ENCODE results near the gene TBCCD1.

Gene TBCCD1

DNA sequence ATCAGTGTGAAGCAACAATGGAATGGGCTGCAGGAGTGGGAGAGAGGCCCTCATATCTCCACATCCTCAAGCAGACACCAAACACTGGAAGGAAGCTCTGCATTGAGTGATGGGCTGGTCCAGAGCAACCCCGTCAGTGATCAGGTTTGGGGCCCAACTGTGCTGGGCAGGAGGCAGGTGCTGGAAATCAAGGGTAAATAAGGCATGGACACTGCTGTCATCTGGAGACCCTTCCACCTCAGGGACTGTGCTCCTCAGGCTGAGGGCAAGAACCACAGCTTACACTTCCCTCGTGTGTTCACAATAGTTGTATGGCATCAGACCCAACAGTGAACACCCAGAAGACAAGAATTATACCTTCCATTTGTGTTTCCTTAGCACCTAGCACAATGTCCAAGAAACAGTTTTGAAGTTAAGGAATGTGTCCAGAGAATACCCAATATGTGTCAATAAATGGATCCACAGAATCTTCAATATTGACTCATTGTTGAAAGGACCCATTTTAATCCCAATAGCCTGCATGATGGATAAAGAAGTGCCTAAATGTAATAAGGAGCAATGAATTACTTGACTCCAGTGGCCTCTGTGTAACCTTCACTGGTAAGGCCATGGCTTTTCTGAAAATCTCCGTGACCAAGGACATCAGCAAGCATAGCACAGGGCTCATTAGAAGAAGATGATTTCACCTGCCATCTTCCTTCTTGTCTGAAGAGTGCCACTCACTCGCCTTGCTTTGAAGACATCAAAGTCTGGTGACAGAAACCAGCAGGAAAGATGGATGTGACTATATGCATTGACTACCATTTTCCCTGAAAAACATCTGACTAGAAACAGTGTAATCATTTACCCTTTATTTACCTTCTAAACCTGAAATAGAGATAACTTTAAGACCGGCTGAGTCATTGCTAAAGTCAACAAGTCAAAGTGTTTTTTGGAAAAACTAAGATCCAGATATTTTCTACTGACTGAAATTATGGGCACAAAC, 38.7 kb upstream of the TBCCD1 start:
- DNase-seq (ENCODE audit: insufficient read length) (no peak), FAIRE-seq (no peak)
- TF ChIP-seq POLR2A (IDR thresholded peaks at IDR 0.05; ENCODE audit: low read depth, low read length) (no peak), POLR2AphosphoS5 (IDR thresholded peaks at IDR 0.05; ENCODE audit: low read depth, low read length) (no peak), TAF1 (IDR thresholded peaks at IDR 0.05; ENCODE audit: borderline replicate concordance, low read depth, low read length) (no peak)

DNA sequence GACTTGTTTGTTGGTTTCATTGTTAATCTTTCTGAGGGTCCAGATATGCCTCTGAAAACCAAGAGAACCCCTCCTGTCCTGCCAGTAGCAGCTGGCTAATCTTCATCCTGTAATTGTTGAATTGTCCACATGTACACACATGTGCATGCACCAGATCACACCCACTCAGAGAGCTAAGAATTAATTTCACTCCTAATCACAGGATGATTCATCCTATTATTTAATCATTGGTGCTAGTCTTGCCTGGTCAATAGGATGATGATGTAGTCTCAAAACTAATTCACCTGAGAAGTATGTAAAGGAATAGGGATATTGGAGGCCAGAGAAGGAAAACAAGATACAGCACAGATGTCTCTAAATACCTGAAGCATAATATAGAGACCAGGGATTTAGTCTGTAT, 37.9 kb upstream of the TBCCD1 start:
- TF ChIP-seq POLR2A (IDR thresholded peaks at IDR 0.05; ENCODE audit: low read depth, low read length) = no peak
- no peak for TF ChIP-seq POLR2AphosphoS5 (IDR thresholded peaks at IDR 0.05; ENCODE audit: low read depth, low read length)
- no peak for TF ChIP-seq TAF1 (IDR thresholded peaks at IDR 0.05; ENCODE audit: borderline replicate concordance, low read depth, low read length)
- DNase-seq (ENCODE audit: insufficient read length) (no peak), FAIRE-seq (no peak)

DNA sequence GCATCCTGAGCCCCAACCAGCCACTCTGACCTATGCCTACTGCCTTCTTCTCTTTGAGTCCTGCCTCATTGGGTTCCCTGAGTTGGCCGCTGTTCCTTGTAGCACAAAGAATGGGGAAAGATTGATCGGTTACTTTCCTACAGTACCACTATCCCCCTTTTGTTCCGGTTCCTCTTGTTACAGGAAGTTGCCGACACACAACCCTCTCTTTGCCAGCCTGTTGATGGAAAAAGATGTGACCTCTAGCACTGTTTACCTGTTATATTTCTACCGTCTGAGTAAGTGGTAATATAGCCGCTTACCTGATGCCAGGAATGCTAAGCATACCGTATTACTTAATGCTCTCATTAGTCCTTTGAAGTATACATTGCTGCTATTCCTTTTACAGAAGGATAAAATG, 36.0 kb upstream of the TBCCD1 start:
- TF ChIP-seq TAF1 (IDR thresholded peaks at IDR 0.05; ENCODE audit: borderline replicate concordance, low read depth, low read length) (no peak), POLR2A (IDR thresholded peaks at IDR 0.05; ENCODE audit: low read depth, low read length) (no peak), POLR2AphosphoS5 (IDR thresholded peaks at IDR 0.05; ENCODE audit: low read depth, low read length) (no peak)
- DNase-seq (ENCODE audit: insufficient read length) (no peak), FAIRE-seq (no peak)

DNA sequence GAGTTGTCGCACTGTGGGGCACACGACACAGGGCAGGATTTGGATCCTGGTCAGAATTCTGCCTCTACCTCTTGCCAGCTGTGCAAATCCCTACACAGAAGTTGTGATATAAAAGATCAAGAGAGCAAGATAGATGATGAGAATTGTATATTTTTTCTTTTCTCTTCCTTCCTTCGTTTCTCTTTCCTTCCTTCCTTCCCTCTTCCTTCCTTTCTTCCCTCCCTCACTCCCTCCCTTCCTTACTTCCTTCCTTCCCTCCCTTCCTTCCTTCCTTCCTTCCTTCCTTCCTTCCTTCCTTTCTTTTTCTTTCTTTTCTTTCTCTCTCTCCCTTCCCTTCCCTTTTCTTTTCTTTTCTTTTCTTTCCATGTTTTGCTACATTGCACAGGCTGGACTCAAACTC, 33.8 kb upstream of the TBCCD1 start:
- TF ChIP-seq POLR2A (IDR thresholded peaks at IDR 0.05; ENCODE audit: low read depth, low read length) (no peak), TAF1 (IDR thresholded peaks at IDR 0.05; ENCODE audit: borderline replicate concordance, low read depth, low read length) (no peak), POLR2AphosphoS5 (IDR thresholded peaks at IDR 0.05; ENCODE audit: low read depth, low read length) (no peak)
- DNase-seq (ENCODE audit: insufficient read length) (no peak), FAIRE-seq (no peak)

DNA sequence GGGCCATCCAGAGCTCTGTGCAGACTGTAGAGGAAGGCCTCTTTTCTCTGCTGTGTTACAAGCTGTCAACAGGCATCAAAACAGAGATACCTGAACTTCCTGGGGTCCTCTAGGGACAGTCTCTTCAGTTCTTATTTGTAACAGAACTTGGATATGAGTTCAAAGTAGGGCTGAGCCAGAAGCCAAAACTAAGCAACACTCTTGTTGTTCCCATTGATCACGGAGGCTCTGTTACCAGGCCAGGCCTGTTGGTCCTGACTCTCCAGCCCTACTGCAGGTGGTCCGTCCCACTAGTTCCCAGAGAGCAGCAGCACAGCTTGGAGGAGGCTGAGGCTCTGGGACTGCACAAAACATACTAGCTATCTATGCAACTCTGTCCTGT, 32.6 kb upstream of the TBCCD1 start:
- DNase-seq (ENCODE audit: insufficient read length) (no peak), FAIRE-seq (no peak)
- TF ChIP-seq POLR2A (IDR thresholded peaks at IDR 0.05; ENCODE audit: low read depth, low read length) = no peak
- no peak for TF ChIP-seq POLR2AphosphoS5 (IDR thresholded peaks at IDR 0.05; ENCODE audit: low read depth, low read length)
- no peak for TF ChIP-seq TAF1 (IDR thresholded peaks at IDR 0.05; ENCODE audit: borderline replicate concordance, low read depth, low read length)

DNA sequence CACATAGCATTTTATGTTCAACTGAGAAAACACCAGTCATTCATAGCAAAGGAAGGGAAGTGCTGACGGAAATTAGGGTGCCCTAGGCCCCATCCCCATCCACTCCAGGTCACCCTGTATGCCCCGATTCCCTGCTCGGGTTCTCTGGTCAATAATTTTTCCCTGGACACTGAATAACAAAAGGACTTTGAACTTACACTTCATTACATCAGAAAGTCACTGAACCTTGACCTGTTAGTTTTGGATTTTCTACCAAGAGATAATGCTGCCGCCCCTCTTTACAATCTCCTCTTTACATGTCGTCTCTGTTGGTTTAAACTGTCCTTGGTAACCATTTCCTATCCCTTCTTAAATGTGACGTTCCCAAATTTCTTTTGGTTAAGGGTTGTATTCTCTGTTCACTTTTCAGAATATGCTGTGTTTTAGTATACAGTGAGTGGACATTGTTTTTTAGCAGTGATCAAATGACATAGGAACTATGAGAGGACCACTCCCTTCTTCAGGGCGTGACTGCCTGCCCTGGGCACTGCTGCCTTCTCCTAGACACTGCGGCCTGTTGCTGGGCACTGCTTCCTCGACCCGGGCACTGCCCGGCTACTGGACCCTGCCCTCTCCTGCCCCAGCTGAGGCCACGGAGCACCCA, 32.1 kb upstream of the TBCCD1 start:
- DNase-seq (ENCODE audit: insufficient read length) = no peak
- TF ChIP-seq TAF1 (IDR thresholded peaks at IDR 0.05; ENCODE audit: borderline replicate concordance, low read depth, low read length) = no peak
- TF ChIP-seq POLR2A (IDR thresholded peaks at IDR 0.05; ENCODE audit: low read depth, low read length) = no peak
- no peak for FAIRE-seq

DNA sequence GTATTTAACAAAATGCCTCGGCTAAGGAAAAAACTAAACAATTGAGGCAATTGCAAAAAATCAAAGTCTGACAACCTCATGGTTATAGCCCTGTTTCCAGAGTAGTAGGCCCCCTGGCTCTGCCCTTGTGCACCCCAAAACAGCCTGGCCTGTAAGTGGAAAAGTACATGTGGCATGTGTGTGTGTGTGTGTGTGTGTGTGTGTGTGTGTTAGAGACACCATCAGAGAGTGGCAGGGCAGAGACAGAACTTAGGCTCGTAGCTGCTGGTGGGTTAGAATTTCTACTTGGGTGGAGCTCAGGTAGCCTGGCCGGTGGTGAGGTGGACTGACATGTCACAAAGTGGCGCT, 31.6 kb upstream of the TBCCD1 start:
- FAIRE-seq = no peak
- no peak for DNase-seq (ENCODE audit: insufficient read length)
- no peak for TF ChIP-seq TAF1 (IDR thresholded peaks at IDR 0.05; ENCODE audit: borderline replicate concordance, low read depth, low read length)
- TF ChIP-seq POLR2A (IDR thresholded peaks at IDR 0.05; ENCODE audit: low read depth, low read length) = no peak
- TF ChIP-seq POLR2AphosphoS5 (IDR thresholded peaks at IDR 0.05; ENCODE audit: low read depth, low read length) = no peak

DNA sequence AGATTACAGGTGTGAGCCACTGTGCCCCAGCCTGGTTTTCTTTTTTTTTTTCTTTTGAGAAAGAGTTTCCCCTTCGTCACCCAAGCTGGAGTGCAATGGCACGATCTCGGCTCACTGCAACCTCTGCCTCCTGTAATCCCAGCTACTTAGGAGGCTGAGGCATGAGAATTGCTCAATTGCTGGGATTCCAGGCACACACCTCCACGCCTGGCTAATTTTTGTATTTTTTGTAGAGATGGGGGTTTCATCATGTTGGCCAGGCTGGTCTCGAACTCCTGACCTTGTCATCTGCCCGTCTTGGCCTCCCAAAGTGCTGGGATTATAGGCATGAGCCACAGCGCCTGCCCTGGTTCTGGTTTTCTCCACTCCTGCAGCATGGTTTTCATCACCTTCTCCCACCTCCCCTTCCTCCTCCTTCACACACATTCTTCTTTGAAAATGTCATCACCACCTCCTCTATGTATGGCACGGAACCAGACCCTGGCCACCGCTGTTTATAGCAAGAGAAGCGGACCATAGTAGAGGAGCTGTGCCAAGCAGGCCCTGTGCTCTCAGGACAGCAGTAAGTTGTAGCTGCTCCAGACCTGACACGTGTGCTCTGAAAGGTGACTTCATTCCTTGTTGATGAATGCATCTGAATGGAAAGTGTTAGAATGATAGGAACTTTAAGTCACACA, 31.1 kb upstream of the TBCCD1 start:
- TF ChIP-seq POLR2AphosphoS5 (IDR thresholded peaks at IDR 0.05; ENCODE audit: low read depth, low read length) = no peak
- no peak for TF ChIP-seq POLR2A (IDR thresholded peaks at IDR 0.05; ENCODE audit: low read depth, low read length)
- no peak for TF ChIP-seq TAF1 (IDR thresholded peaks at IDR 0.05; ENCODE audit: borderline replicate concordance, low read depth, low read length)
- FAIRE-seq (no peak), DNase-seq (ENCODE audit: insufficient read length) (no peak)

DNA sequence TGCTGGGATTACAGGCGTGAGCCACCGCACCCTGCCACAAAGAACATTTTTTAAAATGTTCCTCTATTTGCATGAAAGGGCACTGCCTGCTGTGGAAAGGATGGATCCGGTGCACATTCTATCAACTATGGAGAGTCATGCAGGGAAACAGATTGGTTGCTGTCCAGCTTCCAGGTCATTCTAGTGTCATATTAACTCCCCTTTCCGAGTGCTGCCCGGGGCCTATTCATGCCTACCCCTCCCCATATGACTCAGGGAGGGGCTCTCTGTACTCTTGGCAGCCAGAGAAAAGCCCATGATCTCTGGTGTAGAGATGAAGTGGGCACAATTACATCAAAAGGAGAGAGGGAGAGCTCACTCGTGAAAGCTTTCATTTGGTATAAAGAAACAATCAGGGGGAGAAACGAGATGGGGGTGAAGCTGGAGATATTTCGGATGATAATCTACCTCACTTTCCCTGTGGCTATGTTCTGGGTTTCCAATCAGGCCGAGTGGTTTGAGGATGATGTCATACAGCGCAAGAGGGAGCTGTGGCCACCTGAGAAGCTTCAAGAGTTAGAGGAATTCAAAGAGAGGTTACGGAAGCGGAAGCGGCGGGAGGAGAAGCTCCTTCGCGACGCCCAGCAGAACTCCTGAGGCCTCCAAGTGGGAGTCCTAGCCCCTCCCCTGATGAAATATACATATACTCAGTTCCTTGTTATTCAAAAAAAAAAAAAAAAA, 29.6 kb upstream of the TBCCD1 start:
- no peak for TF ChIP-seq POLR2AphosphoS5 (IDR thresholded peaks at IDR 0.05; ENCODE audit: low read depth, low read length)
- TF ChIP-seq TAF1 (IDR thresholded peaks at IDR 0.05; ENCODE audit: borderline replicate concordance, low read depth, low read length) = no peak
- no peak for TF ChIP-seq POLR2A (IDR thresholded peaks at IDR 0.05; ENCODE audit: low read depth, low read length)
- no peak for DNase-seq (ENCODE audit: insufficient read length)
- FAIRE-seq = no peak

DNA sequence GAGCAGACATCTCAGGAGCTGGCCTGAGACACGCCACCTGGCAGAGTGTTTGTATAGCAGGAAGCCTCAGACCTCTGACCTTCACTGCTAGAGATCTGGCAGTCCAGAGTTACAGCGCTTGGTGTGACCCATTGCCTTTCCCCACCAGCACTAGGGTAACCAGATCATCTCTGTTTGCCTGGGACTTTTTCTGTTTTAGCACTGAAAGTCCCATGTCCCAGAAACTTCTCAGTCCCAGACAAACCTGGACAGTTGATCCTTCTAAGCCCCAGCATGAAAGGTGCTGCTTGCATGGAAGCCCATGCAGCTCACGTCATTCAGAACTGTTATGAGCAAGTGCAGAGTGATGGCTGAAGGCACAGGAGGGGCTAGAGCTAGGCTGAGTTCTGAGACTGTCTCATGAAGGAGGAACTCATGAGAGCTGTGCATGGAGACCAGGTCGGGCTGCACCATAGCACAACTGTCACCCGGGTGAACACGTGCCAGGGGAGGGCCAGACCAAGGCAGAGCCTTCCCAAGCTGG, 27.5 kb upstream of the TBCCD1 start:
- no peak for TF ChIP-seq POLR2A (IDR thresholded peaks at IDR 0.05; ENCODE audit: low read depth, low read length)
- no peak for TF ChIP-seq TAF1 (IDR thresholded peaks at IDR 0.05; ENCODE audit: borderline replicate concordance, low read depth, low read length)
- no peak for TF ChIP-seq POLR2AphosphoS5 (IDR thresholded peaks at IDR 0.05; ENCODE audit: low read depth, low read length)
- no peak for FAIRE-seq
- DNase-seq (ENCODE audit: insufficient read length) = no peak

DNA sequence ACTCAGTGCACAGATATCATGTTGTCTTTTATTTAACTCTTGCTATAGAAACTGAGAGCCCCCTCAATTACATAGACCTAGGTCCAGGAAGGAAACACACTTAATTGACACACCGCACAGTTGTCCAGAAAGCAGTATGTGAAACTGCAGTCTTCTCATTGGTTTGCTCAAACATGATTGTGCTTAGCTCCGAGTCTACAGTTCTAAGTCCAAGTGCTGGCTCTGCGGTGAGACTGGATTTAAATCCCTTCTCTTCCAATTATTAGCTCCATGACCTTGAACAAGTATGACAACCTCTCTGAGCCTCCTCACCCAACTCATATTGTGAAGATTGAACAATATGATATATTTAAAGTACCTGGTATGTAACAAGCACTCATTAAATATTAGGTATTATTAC, 26.7 kb upstream of the TBCCD1 start:
- TF ChIP-seq POLR2A (IDR thresholded peaks at IDR 0.05; ENCODE audit: low read depth, low read length) (no peak), TAF1 (IDR thresholded peaks at IDR 0.05; ENCODE audit: borderline replicate concordance, low read depth, low read length) (no peak), POLR2AphosphoS5 (IDR thresholded peaks at IDR 0.05; ENCODE audit: low read depth, low read length) (no peak)
- DNase-seq (ENCODE audit: insufficient read length) (no peak), FAIRE-seq (no peak)

All from GM12892 (cell line).